ENCODE measurements around the gene KPNA6. TPM values are rescaled to one million over a fixed set of nuclear protein-coding genes. Genes with fewer than 3 reads are reported as not detected.
"Not testable (repeated sequence)": the region's sequence is repeated elsewhere in the genome, so short reads cannot be mapped to it uniquely, and the experiment has no call there.

The KPNA6 gene
- 28.7 TPM for total RNA-seq

- peak within 1 kb of the TSS; percentile 86 for H3K27ac ChIP-seq
- H3K9me3 ChIP-seq, result no peaks in the 10 kb centered on the region
- TF ChIP-seq POLR2AphosphoS5 (IDR thresholded peaks at IDR 0.05; ENCODE audit: insufficient read depth in 1 of 2, low read depth in 1 of 2), result peak; percentile 94 to 99
- TF ChIP-seq CTCF (IDR thresholded peaks at IDR 0.05), result no peak
- TF ChIP-seq POLR2A (IDR thresholded peaks at IDR 0.05), result peak in 1 of 2 donors; percentile 34
- peak within 1 kb of the TSS; percentile 76 to 86 for H3K4me3 ChIP-seq
- H3K4me1 ChIP-seq, result peaks cover 48% of the 10 kb centered on the region
- DNase-seq (ENCODE audit: extremely low spot score in 2 of 2), result peak in 1 of 2 donors; percentile 91
- intact Hi-C loops (cut with DNase I), result no loop called here
- H3K36me3 ChIP-seq, result no peaks in the 10 kb centered on the region
- no peaks in the 10 kb centered on the region for H3K27me3 ChIP-seq
These were observed at the start of gene KPNA6 for GRCh38 chr1:32107742-32108661. Gene KPNA6 (plus strand): TSS chr1:32108056. CDS start chr1:32108131, 75 bp downstream.

DNA sequence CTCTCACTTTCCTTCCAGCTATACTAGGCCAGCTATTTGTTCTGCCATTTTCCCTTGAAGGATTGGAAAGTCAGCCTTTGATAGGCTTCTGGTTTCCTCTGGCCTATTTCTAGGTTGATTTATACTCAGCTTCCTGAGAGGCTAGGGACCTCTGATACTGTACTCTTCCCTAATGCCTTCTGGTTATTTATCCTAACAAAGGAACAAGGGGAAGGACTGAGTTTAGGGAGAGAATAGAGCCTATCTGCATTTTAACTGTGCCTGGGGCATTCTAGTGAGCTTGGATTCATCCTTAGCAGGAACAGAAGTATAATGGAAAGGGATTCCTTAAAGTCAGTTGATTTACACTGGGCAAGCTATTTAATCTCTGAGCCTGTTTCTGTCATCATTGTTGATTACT is 46.9 kb upstream of the KPNA6 start:
- Histone ChIP-seq H3K27me3 (no peaks in the 10 kb centered on the region), H3K27ac (no peak overlapping the region), H3K36me3 (peaks cover 0 to 35% of the 10 kb centered on the region in 2 donors), H3K9me3 (no peaks in the 10 kb centered on the region), H3K4me3 (no peak overlapping the region), H3K4me1 (peaks cover 16% of the 10 kb centered on the region)
- TF ChIP-seq CTCF (IDR thresholded peaks at IDR 0.05) (no peak), POLR2A (IDR thresholded peaks at IDR 0.05) (no peak), POLR2AphosphoS5 (IDR thresholded peaks at IDR 0.05; ENCODE audit: insufficient read depth in 1 of 2, low read depth in 1 of 2) (no peak)
- intact Hi-C loops (cut with DNase I), result loop anchor here (10.0 kb wide), 2 partner anchors 86 to 276 kb away; no protein-coding TSS in a partner anchor
- DNase-seq (ENCODE audit: extremely low spot score in 2 of 2), result no peak

DNA sequence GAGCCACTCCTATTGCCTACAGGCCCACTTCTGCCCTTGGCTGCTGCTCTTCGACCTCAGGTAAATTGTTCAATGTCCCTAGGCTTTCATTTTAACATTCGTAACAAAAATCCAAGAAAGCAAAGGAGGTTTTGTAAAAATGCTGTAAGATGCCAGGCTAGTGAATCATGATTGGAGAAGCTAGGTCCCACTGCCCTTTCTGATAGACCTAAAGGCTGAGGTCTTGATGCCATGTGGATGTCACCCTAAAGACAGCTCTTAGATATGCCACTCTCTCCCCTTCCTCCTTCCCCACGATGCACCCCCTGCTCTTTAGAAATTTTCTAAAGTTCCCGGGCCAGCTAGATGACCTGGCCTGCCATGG is 45.0 kb upstream of the KPNA6 start:
- Histone ChIP-seq H3K36me3 (peaks cover 0 to 28% of the 10 kb centered on the region in 2 donors), H3K27ac (peak overlapping the region; percentile 69), H3K4me3 (no peak overlapping the region), H3K27me3 (no peaks in the 10 kb centered on the region), H3K9me3 (no peaks in the 10 kb centered on the region), H3K4me1 (peaks cover 28% of the 10 kb centered on the region)
- no peak for TF ChIP-seq POLR2A (IDR thresholded peaks at IDR 0.05)
- TF ChIP-seq POLR2AphosphoS5 (IDR thresholded peaks at IDR 0.05; ENCODE audit: insufficient read depth in 1 of 2, low read depth in 1 of 2), result no peak
- no peak for TF ChIP-seq CTCF (IDR thresholded peaks at IDR 0.05)
- intact Hi-C loops (cut with DNase I), result loop anchor here (10.0 kb wide), 2 partner anchors 88 to 278 kb away; no protein-coding TSS in a partner anchor
- DNase-seq (ENCODE audit: extremely low spot score in 2 of 2), result no peak

DNA sequence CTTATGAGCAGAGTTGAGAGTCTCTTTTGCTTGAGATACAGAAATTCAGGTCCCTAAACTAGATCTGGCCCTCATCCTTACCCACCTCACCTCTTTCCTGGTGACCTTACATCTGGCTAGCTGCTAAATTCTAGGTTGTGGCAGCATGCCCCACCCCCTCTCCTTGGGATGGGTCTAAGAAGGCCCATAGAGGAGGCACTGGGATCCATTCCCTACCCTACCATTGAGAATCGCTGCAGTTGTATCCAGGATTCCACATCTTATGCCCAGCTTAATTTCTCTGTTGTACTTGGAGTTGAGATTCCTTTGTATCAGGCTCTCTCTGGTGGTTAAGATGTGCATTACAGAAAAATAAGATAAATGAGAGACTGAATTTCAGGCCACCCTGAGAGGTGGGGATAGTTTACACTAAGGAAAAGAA is 44.6 kb upstream of the KPNA6 start:
- TF ChIP-seq POLR2AphosphoS5 (IDR thresholded peaks at IDR 0.05; ENCODE audit: insufficient read depth in 1 of 2, low read depth in 1 of 2) (peak in 1 of 2 donors; percentile 54), POLR2A (IDR thresholded peaks at IDR 0.05) (no peak), CTCF (IDR thresholded peaks at IDR 0.05) (peak in 2 of 3 experiments; percentile 63 to 67)
- H3K4me1 ChIP-seq, result peaks cover 28% of the 10 kb centered on the region
- H3K9me3 ChIP-seq, result no peaks in the 10 kb centered on the region
- H3K27me3 ChIP-seq, result no peaks in the 10 kb centered on the region
- H3K27ac ChIP-seq, result peak overlapping the region; percentile 69
- H3K36me3 ChIP-seq, result peaks cover 0 to 25% of the 10 kb centered on the region in 2 donors
- no peak overlapping the region for H3K4me3 ChIP-seq
- intact Hi-C loops (cut with DNase I), result loop anchor here (10.0 kb wide), 2 partner anchors 88 to 278 kb away; no protein-coding TSS in a partner anchor
- no peak for DNase-seq (ENCODE audit: extremely low spot score in 2 of 2)

DNA sequence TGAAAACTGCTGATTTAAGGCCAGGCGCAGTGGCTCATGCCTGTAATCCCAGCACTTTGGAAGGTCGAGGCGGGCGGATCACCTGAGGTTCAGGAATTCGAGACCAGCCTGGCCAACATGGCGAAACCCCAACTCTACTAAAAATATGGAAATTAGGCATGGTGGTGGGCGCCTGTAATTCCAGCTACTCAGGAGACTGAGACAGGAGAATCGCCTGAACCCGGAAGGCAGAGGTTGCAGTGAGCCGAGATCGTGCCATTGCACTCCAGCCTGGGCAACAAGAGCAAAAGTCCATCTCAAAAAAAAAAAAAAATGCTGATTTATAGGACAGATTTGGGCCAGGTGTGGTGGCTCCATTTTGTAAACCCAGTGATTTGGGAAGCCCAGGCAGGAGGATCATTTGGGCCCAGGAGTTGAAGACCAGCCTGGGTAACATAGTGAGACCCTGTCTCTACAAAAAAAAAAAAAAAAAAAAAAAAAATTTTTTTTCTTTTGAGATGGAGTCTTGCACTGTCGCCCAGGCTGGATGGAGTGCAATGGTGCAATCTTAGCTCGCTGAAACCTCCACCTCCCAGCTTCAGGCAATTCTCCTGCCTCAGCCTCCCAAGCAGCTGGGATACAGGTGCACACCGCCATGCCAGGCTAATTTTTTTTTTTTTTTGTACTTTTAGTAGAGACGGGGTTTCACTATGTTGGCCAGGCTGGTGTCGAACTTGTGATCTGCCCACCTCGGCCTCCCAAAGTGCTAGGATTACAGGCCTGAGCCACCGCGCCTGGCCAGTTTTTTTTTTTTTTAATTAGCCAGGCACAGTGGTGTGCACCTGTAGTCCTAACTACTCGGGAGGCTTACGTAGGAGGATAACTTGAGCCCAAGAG is 42.0 kb upstream of the KPNA6 start:
- H3K27me3 ChIP-seq; H3K36me3 ChIP-seq; DNase-seq (ENCODE audit: extremely low spot score in 2 of 2); H3K27ac ChIP-seq; H3K4me3 ChIP-seq; H3K9me3 ChIP-seq: not testable (repeated sequence)
- peaks cover 28% of the 10 kb centered on the region for H3K4me1 ChIP-seq
- intact Hi-C loops (cut with DNase I), result loop anchor here (10.0 kb wide), 2 partner anchors 91 to 281 kb away; no protein-coding TSS in a partner anchor

All from vagina (tissue), 2 donors.